Neural cell (in vitro differentiated cells): ENCODE results near the gene CBY1. TPM values are rescaled to one million over a fixed set of nuclear protein-coding genes. Genes with fewer than 3 reads are reported as not detected.

Source experiments
- H2AFZ ChIP-seq: fragments of 200-600, 300-800 bp; sonication (generic), shearing (Covaris generic); 2 replicates; pipeline ENCODE4 v1.6.0; 2014; ENCODE audit warnings: low read depth, mild to moderate bottlenecking, antibody characterized with exemption, low read length, moderate library complexity
- H3F3A ChIP-seq: fragments of 200-600 bp; shearing (Covaris generic); 2 replicates; pipeline ENCODE4 v1.6.1; 2016; ENCODE audit warnings: mild to moderate bottlenecking, moderate library complexity, mixed read lengths, antibody characterized with exemption, low read length; ENCODE audit not compliant: insufficient read depth, poor library complexity, severe bottlenecking
- H3K27ac ChIP-seq: fragments of 200-600, 300-800 bp; sonication (generic), shearing (Covaris generic); 2 replicates; pipeline ENCODE4 v1.5.1; 2014; ENCODE audit warnings: mild to moderate bottlenecking, low read length, moderate library complexity
- H3K27me3 ChIP-seq: fragments of 300-800, 200-600 bp; sonication (generic), shearing (Covaris generic); 2 replicates; pipeline ENCODE4 v1.6.0; 2014; ENCODE audit warnings: mild to moderate bottlenecking, low read depth, low read length, moderate library complexity; ENCODE audit not compliant: insufficient read depth
- H3K36me3 ChIP-seq: fragments of 300-800, 200-600 bp; sonication (generic), shearing (Covaris generic); 2 replicates; pipeline ENCODE4 v1.5.1; 2014; ENCODE audit warnings: mild to moderate bottlenecking, antibody characterized with exemption, low read length, moderate library complexity; ENCODE audit not compliant: insufficient read depth
- H3K4me2 ChIP-seq: fragments of 300-800, 200-600 bp; sonication (generic), shearing (Covaris generic); 2 replicates; pipeline ENCODE4 v1.6.0; 2014; ENCODE audit warnings: mild to moderate bottlenecking, low read length
- H3K4me3 ChIP-seq: fragments of 300-800, 200-600 bp; sonication (generic), shearing (Covaris generic); 2 replicates; pipeline ENCODE4 v1.5.1; 2014; ENCODE audit warnings: mild to moderate bottlenecking, low read length, moderate library complexity
- H3K79me2 ChIP-seq: fragments of 200-600 bp; shearing (Covaris generic); replicated peaks from 2 replicates; pipeline ENCODE4 v1.6.0; 2014; ENCODE audit warnings: mild to moderate bottlenecking, low read length, moderate library complexity; ENCODE audit not compliant: insufficient read depth
- H3K9ac ChIP-seq: fragments of 300-800, 200-600 bp; sonication (generic), shearing (Covaris generic); 2 replicates; pipeline ENCODE4 v1.6.1; 2016; ENCODE audit warnings: mild to moderate bottlenecking, low read length, mixed read lengths
- H3K9me2 ChIP-seq: fragments of 200-600 bp; shearing (Covaris generic); 2 replicates; pipeline ENCODE4 v1.6.1; 2016; ENCODE audit warnings: mild to moderate bottlenecking, low read length, mixed read lengths; ENCODE audit not compliant: insufficient read depth
- H3K9me3 ChIP-seq: fragments of 200-600, 300-800 bp; sonication (generic), shearing (Covaris generic); 2 replicates; pipeline ENCODE4 v1.6.1; 2016; ENCODE audit warnings: mild to moderate bottlenecking, mixed run types, low read length, moderate library complexity, mixed read lengths
- H4K20me1 ChIP-seq: fragments of 200-600 bp; shearing (Covaris generic); 2 replicates; pipeline ENCODE4 v1.6.1; 2016; ENCODE audit warnings: mild to moderate bottlenecking, mixed run types; ENCODE audit not compliant: insufficient read depth
- CTCF ChIP-seq: fragments of 450-650 bp; IDR thresholded peaks from 2 replicates; pipeline ENCODE4 v1.5.1; 2014; ENCODE audit warnings: antibody characterized with exemption, mild to moderate bottlenecking, moderate library complexity; ENCODE audit not compliant: poor library complexity, severe bottlenecking
- EP300 ChIP-seq: fragments of 450-650 bp; conservative IDR thresholded peaks from 2 replicates; pipeline ENCODE4 v1.6.1; 2014; ENCODE audit warnings: antibody characterized with exemption, mild to moderate bottlenecking, moderate library complexity; ENCODE audit not compliant: poor library complexity, severe bottlenecking
- EZH2 ChIP-seq: fragments of 200-600, 300-800 bp; shearing (Covaris generic), sonication (generic); IDR thresholded peaks from 2 replicates; pipeline ENCODE4 v1.6.1; 2014; ENCODE audit warnings: antibody characterized with exemption, low read length, borderline replicate concordance, mild to moderate bottlenecking; ENCODE audit not compliant: insufficient read depth, poor library complexity, severe bottlenecking
- MXI1 ChIP-seq: fragments of 450-650 bp; conservative IDR thresholded peaks from 2 replicates; pipeline ENCODE4 v1.6.1; 2014; ENCODE audit warnings: antibody characterized with exemption, mild to moderate bottlenecking; ENCODE audit not compliant: poor library complexity, severe bottlenecking
- POLR2AphosphoS5 ChIP-seq: IDR thresholded peaks from 2 replicates; pipeline ENCODE4 v1.6.1; 2012
- RAD21 ChIP-seq: fragments of 450-650 bp; conservative IDR thresholded peaks from 2 replicates; pipeline ENCODE4 v1.6.1; 2014; ENCODE audit warnings: antibody characterized with exemption, mild to moderate bottlenecking, moderate library complexity
- REST ChIP-seq: IDR thresholded peaks from 2 replicates; pipeline ENCODE4 v1.6.1; 2012; ENCODE audit warnings: borderline replicate concordance
- SMC3 ChIP-seq: fragments of 450-650 bp; conservative IDR thresholded peaks from 2 replicates; pipeline ENCODE4 v1.6.1; 2014; ENCODE audit warnings: antibody characterized with exemption, mild to moderate bottlenecking, moderate library complexity; ENCODE audit not compliant: poor library complexity
- TAF1 ChIP-seq: IDR thresholded peaks from 2 replicates; pipeline ENCODE4 v1.6.1; 2012; ENCODE audit warnings: low read depth
- polyA plus RNA-seq: library from polyadenylated mRNA; depleted of rRNA; stranded (reverse); fragments of >200 nt; gene quantifications from 2 replicates; pipeline ENCODE4 v1.2.3, GENCODE V29; 2014

CBY1 gene
- polyA plus RNA-seq, 1 donor from 2014 or later, result 51.4 TPM

GRCh38 chr22:38611559-38611958 is 44.9 kb upstream of the CBY1 start:
- Histone ChIP-seq H3K9me3 (no peaks in the 10 kb centered on the region), H4K20me1 (no peaks in the 10 kb centered on the region), H3K27ac (no peak overlapping the region), H3K4me3 (no peak overlapping the region), H3K79me2 (no peaks in the 10 kb centered on the region), H3F3A (no peaks in the 10 kb centered on the region), H3K27me3 (no peaks in the 10 kb centered on the region), H3K4me2 (no peak overlapping the region), H3K36me3 (peaks cover 4% of the 10 kb centered on the region), H3K9ac (no peak overlapping the region), H3K9me2 (no peaks in the 10 kb centered on the region), H2AFZ (no peak overlapping the region)
- TF ChIP-seq POLR2AphosphoS5, result no peak
- TF ChIP-seq RAD21, result no peak
- TF ChIP-seq TAF1, result no peak
- TF ChIP-seq EZH2, result no peak
- TF ChIP-seq CTCF, result no peak
- TF ChIP-seq REST, result no peak
- no peak for TF ChIP-seq MXI1
- no peak for TF ChIP-seq SMC3

GRCh38 chr22:38612217-38613006 is 44.0 kb upstream of the CBY1 start:
- H2AFZ ChIP-seq, result no peak overlapping the region
- no peaks in the 10 kb centered on the region for H3K9me3 ChIP-seq
- no peaks in the 10 kb centered on the region for H3K27me3 ChIP-seq
- no peaks in the 10 kb centered on the region for H3F3A ChIP-seq
- H3K4me2 ChIP-seq, result no peak overlapping the region
- H3K4me3 ChIP-seq, result no peak overlapping the region
- H3K79me2 ChIP-seq, result no peaks in the 10 kb centered on the region
- TF ChIP-seq CTCF (no peak), REST (no peak), TAF1 (no peak), POLR2AphosphoS5 (no peak), MXI1 (no peak), SMC3 (no peak), RAD21 (no peak), EZH2 (no peak), EP300 (no peak)
- no peaks in the 10 kb centered on the region for H4K20me1 ChIP-seq
- H3K9ac ChIP-seq, result no peak overlapping the region
- no peak overlapping the region for H3K27ac ChIP-seq
- H3K9me2 ChIP-seq, result no peaks in the 10 kb centered on the region
- peaks cover 4% of the 10 kb centered on the region for H3K36me3 ChIP-seq
